Measurements from ENCODE around the gene VAV3. TPM values are rescaled to one million over a fixed set of nuclear protein-coding genes. Genes with fewer than 3 reads are reported as not detected.
"Not testable (repeated sequence)": the region's sequence is repeated elsewhere in the genome, so short reads cannot be mapped to it uniquely, and the experiment has no call there.

Gene VAV3
- total RNA-seq, 4 donors from 2014 or later: 117 to 239 (median 135) TPM

DNA sequence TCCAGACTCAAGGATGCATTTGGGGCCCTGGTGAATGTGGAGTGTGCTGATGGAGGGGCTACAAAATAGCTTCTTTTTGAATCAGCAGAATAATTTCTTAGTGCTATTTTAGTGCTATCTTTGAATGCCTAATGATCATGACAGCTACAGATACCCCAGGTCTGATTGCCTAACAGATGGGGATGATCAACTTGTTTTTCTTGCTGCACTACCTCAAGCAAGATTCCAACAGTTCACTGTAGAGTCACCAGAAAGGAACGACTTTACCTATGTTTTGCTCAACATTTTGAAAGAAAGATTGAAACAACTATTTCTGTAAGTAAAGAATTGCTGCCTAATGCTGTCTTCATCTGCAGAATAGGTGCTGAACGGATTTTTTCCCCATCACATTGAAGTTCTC, 42.6 kb upstream of the VAV3 start:
- no peak for TF ChIP-seq EP300 (IDR thresholded peaks at IDR 0.05)
- TF ChIP-seq POLR2AphosphoS5 (IDR thresholded peaks at IDR 0.05): no peak
- TF ChIP-seq, protein P1, sequence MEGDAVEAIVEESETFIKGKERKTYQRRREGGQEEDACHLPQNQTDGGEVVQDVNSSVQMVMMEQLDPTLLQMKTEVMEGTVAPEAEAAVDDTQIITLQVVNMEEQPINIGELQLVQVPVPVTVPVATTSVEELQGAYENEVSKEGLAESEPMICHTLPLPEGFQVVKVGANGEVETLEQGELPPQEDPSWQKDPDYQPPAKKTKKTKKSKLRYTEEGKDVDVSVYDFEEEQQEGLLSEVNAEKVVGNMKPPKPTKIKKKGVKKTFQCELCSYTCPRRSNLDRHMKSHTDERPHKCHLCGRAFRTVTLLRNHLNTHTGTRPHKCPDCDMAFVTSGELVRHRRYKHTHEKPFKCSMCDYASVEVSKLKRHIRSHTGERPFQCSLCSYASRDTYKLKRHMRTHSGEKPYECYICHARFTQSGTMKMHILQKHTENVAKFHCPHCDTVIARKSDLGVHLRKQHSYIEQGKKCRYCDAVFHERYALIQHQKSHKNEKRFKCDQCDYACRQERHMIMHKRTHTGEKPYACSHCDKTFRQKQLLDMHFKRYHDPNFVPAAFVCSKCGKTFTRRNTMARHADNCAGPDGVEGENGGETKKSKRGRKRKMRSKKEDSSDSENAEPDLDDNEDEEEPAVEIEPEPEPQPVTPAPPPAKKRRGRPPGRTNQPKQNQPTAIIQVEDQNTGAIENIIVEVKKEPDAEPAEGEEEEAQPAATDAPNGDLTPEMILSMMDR (IDR thresholded peaks at IDR 0.05): no peak
- no peak for TF ChIP-seq POLR2A (IDR thresholded peaks at IDR 0.05)
- H3K27me3 ChIP-seq: no peaks in the 10 kb centered on the region
- 69% methylated on average over 2 of the region's 2 CpGs for WGBS
- H3K4me1 ChIP-seq: peaks cover 5% of the 10 kb centered on the region
- no peaks in the 10 kb centered on the region for H3K9me3 ChIP-seq
- H3K27ac ChIP-seq: no peak overlapping the region
- DNase-seq (ENCODE audit: low spot score in 2 of 2): no peak
- H3K36me3 ChIP-seq: no peaks in the 10 kb centered on the region
- no peak overlapping the region for H3K4me3 ChIP-seq

DNA sequence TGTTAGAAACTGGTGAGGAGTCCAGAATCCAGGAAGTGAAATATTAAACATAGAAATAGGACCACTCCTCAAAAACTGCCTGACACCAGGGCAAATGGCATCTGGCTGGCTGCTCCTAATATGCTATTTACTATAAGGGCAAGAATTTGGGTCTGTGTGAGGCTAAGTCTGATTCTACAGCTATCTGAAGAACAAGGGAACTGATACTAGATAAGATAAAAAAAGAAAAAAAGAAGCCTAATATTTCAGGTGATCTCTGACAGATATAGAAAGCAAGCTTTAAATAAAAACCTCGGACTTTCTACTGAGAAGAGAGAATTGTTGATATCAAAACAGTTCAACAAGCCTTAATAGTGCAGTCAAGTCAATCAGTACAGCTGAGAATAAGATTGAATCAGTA, 42.1 kb upstream of the VAV3 start:
- WGBS: 63% methylated on average over 1 of the region's 1 CpG
- DNase-seq (ENCODE audit: low spot score in 2 of 2): no peak
- Histone ChIP-seq H3K36me3 (no peaks in the 10 kb centered on the region), H3K4me3 (no peak overlapping the region), H3K27me3 (no peaks in the 10 kb centered on the region), H3K27ac (no peak overlapping the region), H3K4me1 (peaks cover 5% of the 10 kb centered on the region), H3K9me3 (no peaks in the 10 kb centered on the region)
- TF ChIP-seq EP300 (IDR thresholded peaks at IDR 0.05) (no peak), POLR2A (IDR thresholded peaks at IDR 0.05) (no peak), POLR2AphosphoS5 (IDR thresholded peaks at IDR 0.05) (no peak)
- TF ChIP-seq, protein P1 (IDR thresholded peaks at IDR 0.05): no peak

DNA sequence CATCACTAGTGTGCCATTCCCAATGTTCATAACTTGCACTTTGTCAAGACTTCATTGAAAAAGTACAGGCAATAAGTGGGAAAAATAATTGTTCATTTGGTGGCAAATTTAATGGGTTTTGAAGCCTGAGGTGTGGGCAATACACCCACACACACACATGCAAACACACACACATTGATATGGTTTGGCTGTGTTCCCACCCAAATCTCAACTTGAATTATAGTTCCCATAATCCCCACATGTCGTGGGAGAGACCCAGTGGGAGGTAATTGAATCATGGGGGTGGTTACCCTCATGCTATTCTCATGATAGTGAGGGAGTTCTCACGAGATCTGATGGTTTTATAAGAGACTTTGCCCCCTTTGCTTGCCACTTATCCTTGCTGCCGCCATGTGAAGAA, 39.9 kb upstream of the VAV3 start:
- WGBS: 84% methylated on average over 3 of the region's 3 CpGs
- H3K4me1 ChIP-seq; H3K27me3 ChIP-seq; DNase-seq (ENCODE audit: low spot score in 2 of 2); H3K4me3 ChIP-seq; H3K9me3 ChIP-seq; H3K27ac ChIP-seq; H3K36me3 ChIP-seq: not testable (repeated sequence)

DNA sequence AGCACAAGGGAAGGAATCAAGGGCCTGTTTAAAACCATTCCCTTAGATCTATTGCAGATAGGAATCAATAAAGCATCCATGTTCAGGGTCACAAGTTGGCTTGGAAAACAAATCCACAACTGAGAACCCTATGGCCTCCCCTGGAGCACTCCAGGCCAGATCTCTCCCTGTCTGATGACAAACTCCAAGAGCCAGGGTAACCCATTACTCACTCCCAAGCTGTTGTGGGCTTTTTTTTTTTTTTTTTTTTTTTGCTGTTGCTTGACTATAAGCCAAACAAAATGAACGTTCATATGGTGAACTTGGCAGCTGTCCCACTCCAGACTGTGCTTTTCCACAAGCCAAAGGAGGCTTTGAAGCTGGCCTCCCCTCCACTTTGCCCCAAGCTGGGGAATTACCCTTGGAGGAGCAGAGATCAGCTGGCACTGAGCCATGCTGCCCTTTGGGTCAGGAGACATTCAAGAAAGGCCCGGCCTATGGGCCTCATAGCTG, 35.7 kb upstream of the VAV3 start:
- Histone ChIP-seq H3K9me3 (no peaks in the 10 kb centered on the region), H3K27me3 (no peaks in the 10 kb centered on the region), H3K36me3 (no peaks in the 10 kb centered on the region), H3K4me3 (no peak overlapping the region), H3K4me1 (no peaks in the 10 kb centered on the region), H3K27ac (no peak overlapping the region)
- TF ChIP-seq POLR2AphosphoS5 (IDR thresholded peaks at IDR 0.05) (no peak), POLR2A (IDR thresholded peaks at IDR 0.05) (no peak), EP300 (IDR thresholded peaks at IDR 0.05) (no peak)
- TF ChIP-seq, protein P1 (IDR thresholded peaks at IDR 0.05): no peak
- no peak for DNase-seq (ENCODE audit: low spot score in 2 of 2)
- 27% methylated on average over 2 of the region's 2 CpGs for WGBS

DNA sequence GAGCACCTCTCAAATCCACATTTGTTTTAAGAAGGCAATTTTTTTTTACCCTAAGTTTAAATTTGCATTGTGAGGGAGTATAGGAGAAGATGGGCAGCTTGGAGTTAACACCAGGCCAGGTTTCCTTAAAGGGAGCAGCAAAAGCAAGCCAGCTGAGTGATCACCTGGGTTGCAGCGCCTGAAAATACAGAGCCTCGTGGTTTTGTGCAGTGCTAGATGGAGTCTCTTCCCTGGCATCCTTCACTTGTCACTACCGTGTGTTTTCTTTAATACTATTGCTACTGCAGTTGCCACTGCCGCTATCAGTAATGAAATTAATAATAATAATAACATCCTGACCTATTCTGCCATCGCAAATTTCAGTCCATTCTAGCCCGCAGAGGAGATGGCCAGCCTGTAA, 35.2 kb upstream of the VAV3 start:
- H3K4me1 ChIP-seq: no peaks in the 10 kb centered on the region
- no peaks in the 10 kb centered on the region for H3K9me3 ChIP-seq
- 80% methylated on average over 6 of the region's 6 CpGs for WGBS
- H3K36me3 ChIP-seq: no peaks in the 10 kb centered on the region
- no peak overlapping the region for H3K4me3 ChIP-seq
- no peaks in the 10 kb centered on the region for H3K27me3 ChIP-seq
- TF ChIP-seq EP300 (IDR thresholded peaks at IDR 0.05) (no peak), POLR2AphosphoS5 (IDR thresholded peaks at IDR 0.05) (no peak), POLR2A (IDR thresholded peaks at IDR 0.05) (no peak)
- TF ChIP-seq, protein P1 (IDR thresholded peaks at IDR 0.05): no peak
- DNase-seq (ENCODE audit: low spot score in 2 of 2): no peak
- H3K27ac ChIP-seq: no peak overlapping the region

DNA sequence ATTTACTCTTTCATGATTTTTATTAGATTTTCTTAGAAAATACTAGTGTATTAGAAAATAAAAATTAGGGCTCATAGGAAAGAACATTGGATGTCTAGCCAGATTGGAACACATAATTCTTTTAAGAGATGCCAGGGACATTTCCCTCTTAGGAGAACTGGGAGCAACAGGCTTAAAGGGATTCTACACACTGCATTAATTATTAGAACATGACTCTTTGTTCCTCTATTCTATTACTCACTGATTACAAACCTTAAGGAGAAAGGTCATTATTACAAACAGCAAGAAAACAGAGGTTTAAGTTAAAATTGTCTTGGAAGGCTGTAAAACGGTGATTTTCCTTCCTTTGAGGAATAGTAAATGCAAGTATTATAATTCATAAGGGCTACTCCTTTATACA, 32.9 kb upstream of the VAV3 start:
- Histone ChIP-seq H3K36me3 (no peaks in the 10 kb centered on the region), H3K27ac (no peak overlapping the region), H3K9me3 (no peaks in the 10 kb centered on the region), H3K4me3 (no peak overlapping the region), H3K27me3 (no peaks in the 10 kb centered on the region), H3K4me1 (no peaks in the 10 kb centered on the region)
- 64% methylated on average over 1 of the region's 1 CpG for WGBS
- no peak for TF ChIP-seq POLR2A (IDR thresholded peaks at IDR 0.05)
- DNase-seq (ENCODE audit: low spot score in 2 of 2): no peak
